ENCODE measurements around the gene FUNDC1. TPM values are rescaled to one million over a fixed set of nuclear protein-coding genes. Genes with fewer than 3 reads are reported as not detected.

Gene FUNDC1
- total RNA-seq, 1 donor from 2014 or later = 2.8 TPM

- no peak for DNase-seq (ENCODE audit: low spot score)
- no peak for ATAC-seq
Observed at GRCh38 chrX:44482575-44482974, 60.1 kb downstream of the FUNDC1 start.

- ATAC-seq (no peak), DNase-seq (ENCODE audit: low spot score) (no peak)
Observed at GRCh38 chrX:44480591-44480990, 62.1 kb downstream of the FUNDC1 start.

GRCh38 chrX:44474410-44474809 lies 68.2 kb downstream of the FUNDC1 start:
- ATAC-seq (peak; percentile 74), DNase-seq (ENCODE audit: low spot score) (peak; percentile 61)

Other genes with a start within 250 kb of the FUNDC1 start
- 0.10 TPM for gene EFHC2, start 199.2 kb downstream of the FUNDC1 start, total RNA-seq

Measured in left lobe of liver (tissue), 2 donors.